Fibroblast of pulmonary artery (primary cell): ENCODE data around the gene FKRP.

Experiments
- DNase-seq: peaks from one replicate; pipeline ENCODE4 v3.0.0-alpha.2; 2010; ENCODE audit warnings: low read depth
- H3K4me3 ChIP-seq: replicated peaks from 2 replicates; pipeline ENCODE4 v1.5.1; 2011; ENCODE audit warnings: low read depth, mild to moderate bottlenecking, control low read depth, low read length, moderate library complexity
- CTCF ChIP-seq: IDR thresholded peaks from 2 replicates; pipeline ENCODE4 v1.5.1; 2011; ENCODE audit warnings: mild to moderate bottlenecking, control low read depth, low read length, inconsistent platforms; ENCODE audit errors: missing control alignments

FKRP gene

GRCh38 chr19:46725036-46725820 is 20.6 kb upstream of the FKRP start:
- no peak for DNase-seq
- no peak overlapping the region for H3K4me3 ChIP-seq
- TF ChIP-seq CTCF: no peak

DNA sequence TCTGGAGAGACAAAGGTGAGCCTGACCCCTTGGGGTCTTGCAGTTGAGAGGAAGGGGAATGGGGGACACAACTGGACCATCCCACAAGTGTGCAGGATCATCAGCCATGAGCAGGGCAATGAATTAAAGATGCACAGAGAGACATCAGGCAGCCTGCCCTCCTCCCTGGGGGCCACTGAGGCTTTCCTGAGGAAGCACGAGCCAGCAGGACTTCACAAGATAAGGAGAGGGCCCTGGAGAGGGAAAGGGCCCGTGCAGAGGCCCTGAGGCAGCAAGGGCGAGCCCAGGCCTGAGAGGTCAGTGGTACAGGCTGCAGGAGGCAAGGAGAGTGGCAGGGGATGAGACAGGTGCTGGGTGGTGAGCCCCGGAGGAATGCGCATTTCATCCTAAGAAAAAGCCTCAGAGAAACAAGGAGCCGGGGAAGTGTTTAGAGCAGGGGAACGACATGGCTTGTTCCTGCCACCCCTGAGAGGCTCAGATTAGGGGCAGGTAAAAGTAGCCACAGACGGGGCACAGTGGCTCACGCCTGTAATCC is 19.9 kb upstream of the FKRP start:
- DNase-seq: no peak
- no peak overlapping the region for H3K4me3 ChIP-seq

GRCh38 chr19:46726551-46726950 is 19.3 kb upstream of the FKRP start:
- no peak for TF ChIP-seq CTCF
- DNase-seq: no peak
- H3K4me3 ChIP-seq: no peak overlapping the region

More for the DNA sequence above, 19.9 kb upstream of the FKRP start:
- TF ChIP-seq CTCF: no peak

DNA sequence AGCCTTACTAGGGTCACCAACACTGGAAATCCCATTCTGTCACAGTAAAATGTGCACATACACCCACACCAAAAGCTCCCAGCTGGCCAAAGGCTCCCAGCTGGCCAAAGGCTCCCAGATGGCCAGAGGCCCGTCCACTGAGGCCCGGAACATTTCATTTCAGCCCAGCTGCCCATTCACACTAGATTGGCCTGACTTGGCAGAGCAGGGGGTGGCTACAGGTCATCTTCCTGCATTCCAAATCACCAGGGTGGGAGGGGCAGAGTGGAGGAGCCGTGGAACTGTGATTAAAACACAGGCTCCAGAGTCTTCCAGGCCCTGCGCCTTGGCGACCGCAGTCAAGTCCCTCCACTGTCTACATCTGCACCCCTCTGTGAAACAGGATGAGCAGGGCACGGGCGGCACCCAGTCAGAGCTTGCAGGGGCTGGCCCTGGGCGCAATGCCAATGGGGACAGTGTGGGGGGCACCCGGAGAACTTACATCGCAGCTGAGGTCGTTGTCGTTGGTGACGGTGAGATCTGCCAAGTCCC is 18.8 kb upstream of the FKRP start:
- no peak overlapping the region for H3K4me3 ChIP-seq
- no peak for TF ChIP-seq CTCF
- DNase-seq: no peak

DNA sequence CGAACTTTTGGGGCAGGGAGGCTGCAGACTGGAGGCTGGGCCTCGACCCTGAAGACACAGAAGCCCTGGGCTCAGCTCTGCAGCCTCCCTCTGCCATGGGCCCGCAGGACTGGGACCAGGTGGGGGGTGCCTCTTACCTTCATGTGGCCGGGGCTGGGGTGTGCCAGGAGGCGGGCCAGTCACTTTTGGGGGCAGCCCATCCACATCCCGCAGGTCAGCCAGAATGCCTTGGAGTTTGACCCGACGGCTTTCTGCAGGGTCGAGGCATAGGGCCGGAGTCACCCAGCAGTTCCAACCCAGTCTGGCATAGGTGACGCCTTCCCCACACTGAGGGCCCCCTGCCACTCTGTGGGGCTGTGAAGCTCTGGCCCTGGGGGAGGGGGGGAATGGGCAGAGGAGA is 18.1 kb upstream of the FKRP start:
- no peak for TF ChIP-seq CTCF
- H3K4me3 ChIP-seq: no peak overlapping the region
- no peak for DNase-seq

GRCh38 chr19:46728208-46728607 is 17.6 kb upstream of the FKRP start:
- TF ChIP-seq CTCF: no peak
- H3K4me3 ChIP-seq: no peak overlapping the region
- no peak for DNase-seq
